Measurements from ENCODE around the gene UBXN1. TPM values are rescaled to one million over a fixed set of nuclear protein-coding genes. Genes with fewer than 3 reads are reported as not detected.

UBXN1 gene
- polyA plus RNA-seq, 1 donor (not counting 4 experiments of a cell fraction or from before 2014, with no cell fraction given): 58.5 TPM

- no peak for DNase-seq (ENCODE audit: low read depth, low spot score)
- Histone ChIP-seq H3K27me3 (ENCODE audit: control insufficient read depth, extremely low read depth, insufficient read depth, low read length) (no peaks in the 10 kb centered on the region), H2AFZ (ENCODE audit: control insufficient read depth, low read length) (no peak overlapping the region), H3K4me3 (ENCODE audit: control insufficient read depth in 2 of 3, extremely low read depth in 1 of 3, insufficient read depth in 2 of 3, low read depth in 1 of 3, low read length in 3 of 3) (no peak overlapping the region), H3K9me1 (ENCODE audit: control insufficient read depth, extremely low read depth, insufficient read depth, low read length) (no peaks in the 10 kb centered on the region), H3K27ac (ENCODE audit: control insufficient read depth, insufficient read depth, low read length) (no peak overlapping the region), H3K9ac (ENCODE audit: control insufficient read depth, extremely low read depth, insufficient read depth, low read length) (no peak overlapping the region), H3K36me3 (ENCODE audit: control insufficient read depth in 2 of 2, extremely low read depth in 1 of 2, insufficient read depth in 2 of 2, low read length in 2 of 2) (peaks cover 47 to 71% of the 10 kb centered on the region in 2 experiments), H4K20me1 (ENCODE audit: control insufficient read depth, extremely low read depth, insufficient read depth, low read length) (peaks cover 3% of the 10 kb centered on the region), H3K4me1 (ENCODE audit: control insufficient read depth, extremely low read depth, insufficient read depth, low read length) (no peaks in the 10 kb centered on the region), H3K9me3 (ENCODE audit: control insufficient read depth, low read depth, low read length) (no peaks in the 10 kb centered on the region), H3K4me2 (ENCODE audit: control insufficient read depth, extremely low read depth, insufficient read depth, low read depth, low read length) (no peak overlapping the region), H3K79me2 (ENCODE audit: control insufficient read depth, insufficient read depth, low read length) (peaks cover 1% of the 10 kb centered on the region)
- dilution Hi-C loops (cut with MboI; ENCODE audit: extremely low pct_ligation_motif_present, low sequenced_read_pairs): no loop called here
- TF ChIP-seq CTCF (optimal IDR thresholded peaks at IDR 0.05 in 1 of 3, IDR thresholded peaks at IDR 0.05 in 1 of 3, conservative IDR thresholded peaks at IDR 0.05 in 1 of 3; ENCODE audit: extremely low read depth in 1 of 3, insufficient read depth in 2 of 3, low read length in 3 of 3) (no peak), EZH2 (IDR thresholded peaks at IDR 0.05; ENCODE audit: low read length) (no peak)
- FAIRE-seq: no peak
Measured at GRCh38 chr11:62632492-62632891, 46.4 kb downstream of the UBXN1 start.

GRCh38 chr11:62627713-62628112 lies 51.2 kb downstream of the UBXN1 start:
- Histone ChIP-seq H3K9me3 (ENCODE audit: control insufficient read depth, low read depth, low read length) (no peaks in the 10 kb centered on the region), H3K79me2 (ENCODE audit: control insufficient read depth, insufficient read depth, low read length) (peaks cover 1% of the 10 kb centered on the region), H3K27me3 (ENCODE audit: control insufficient read depth, extremely low read depth, insufficient read depth, low read length) (no peaks in the 10 kb centered on the region), H3K4me2 (ENCODE audit: control insufficient read depth, extremely low read depth, insufficient read depth, low read depth, low read length) (no peak overlapping the region), H4K20me1 (ENCODE audit: control insufficient read depth, extremely low read depth, insufficient read depth, low read length) (peaks cover 3% of the 10 kb centered on the region), H3K9ac (ENCODE audit: control insufficient read depth, extremely low read depth, insufficient read depth, low read length) (no peak overlapping the region), H3K4me3 (ENCODE audit: control insufficient read depth in 2 of 3, extremely low read depth in 1 of 3, insufficient read depth in 2 of 3, low read depth in 1 of 3, low read length in 3 of 3) (no peak overlapping the region), H2AFZ (ENCODE audit: control insufficient read depth, low read length) (no peak overlapping the region), H3K27ac (ENCODE audit: control insufficient read depth, insufficient read depth, low read length) (no peak overlapping the region), H3K9me1 (ENCODE audit: control insufficient read depth, extremely low read depth, insufficient read depth, low read length) (no peaks in the 10 kb centered on the region), H3K4me1 (ENCODE audit: control insufficient read depth, extremely low read depth, insufficient read depth, low read length) (no peaks in the 10 kb centered on the region), H3K36me3 (ENCODE audit: control insufficient read depth in 2 of 2, extremely low read depth in 1 of 2, insufficient read depth in 2 of 2, low read length in 2 of 2) (peaks cover 48 to 69% of the 10 kb centered on the region in 2 experiments)
- dilution Hi-C loops (cut with MboI; ENCODE audit: extremely low pct_ligation_motif_present, low sequenced_read_pairs): no loop called here
- TF ChIP-seq CTCF (optimal IDR thresholded peaks at IDR 0.05 in 1 of 3, IDR thresholded peaks at IDR 0.05 in 1 of 3, conservative IDR thresholded peaks at IDR 0.05 in 1 of 3; ENCODE audit: extremely low read depth in 1 of 3, insufficient read depth in 2 of 3, low read length in 3 of 3) (peak in 2 of 3 experiments; percentile 25 to 40), EZH2 (IDR thresholded peaks at IDR 0.05; ENCODE audit: low read length) (no peak)
- no peak for DNase-seq (ENCODE audit: low read depth, low spot score)
- no peak for FAIRE-seq

Small RNA genes lying within 50 kb of the gene (small RNA-seq; reads per million reads assigned to genes)
- gene SNORA57 (ENCODE audit: insufficient read length in 3 of 3, low read depth in 3 of 3, low replicate concordance in 1 of 3): 0 reads per million in 3 experiments

Other genes starting within 250 kb of the UBXN1 start
- gene AHNAK, start 132.3 kb downstream of the UBXN1 start, polyA plus RNA-seq: 195 to 220 TPM (median 207 TPM) in 3 replicates
- 1,553 to 1,943 TPM (median 1,735 TPM) in 3 replicates for gene EEF1G, start 105.2 kb downstream of the UBXN1 start, polyA plus RNA-seq
- gene TUT1, start 87.5 kb downstream of the UBXN1 start, polyA plus RNA-seq: 10.1 to 12.3 TPM (median 10.5 TPM) in 3 replicates
- gene MTA2, start 77.2 kb downstream of the UBXN1 start, polyA plus RNA-seq: 29.4 to 44.3 TPM (median 39.7 TPM) in 3 replicates
- gene EML3, start 66.3 kb downstream of the UBXN1 start, polyA plus RNA-seq: 13.6 to 15.1 TPM (median 13.6 TPM) in 3 replicates
- 1.0 to 1.9 TPM (median 1.5 TPM) in 3 replicates for gene ROM1, start 65.8 kb downstream of the UBXN1 start, polyA plus RNA-seq
- 15.1 to 28.2 TPM (median 17.7 TPM) in 3 replicates for gene B3GAT3, start 57.1 kb downstream of the UBXN1 start, polyA plus RNA-seq
- 153 to 211 TPM (median 176 TPM) in 3 replicates for gene GANAB, start 32.5 kb downstream of the UBXN1 start, polyA plus RNA-seq
- gene INTS5, start 25.8 kb downstream of the UBXN1 start, polyA plus RNA-seq: 7.7 to 21.1 TPM (median 8.0 TPM) in 3 replicates
- gene C11orf98, start 13.9 kb downstream of the UBXN1 start, polyA plus RNA-seq: 58.9 to 81.5 TPM (median 76.5 TPM) in 3 replicates
- gene CSKMT, start 13.8 kb downstream of the UBXN1 start, polyA plus RNA-seq: 4.0 to 4.5 TPM (median 4.2 TPM) in 3 replicates
- gene UQCC3, start 7.4 kb downstream of the UBXN1 start, polyA plus RNA-seq: 8.3 to 11.7 TPM (median 8.6 TPM) in 3 replicates
- gene LBHD1, start 6.8 kb downstream of the UBXN1 start, polyA plus RNA-seq: 3.8 to 5.3 TPM (median 4.9 TPM) in 3 replicates
- gene LRRN4CL, start 10.5 kb upstream of the UBXN1 start, polyA plus RNA-seq: 0.08 TPM in 3 replicates
- gene BSCL2, start 28.4 kb upstream of the UBXN1 start, polyA plus RNA-seq: 21.9 to 50.5 TPM (median 38.6 TPM) in 3 replicates
- not detected in 3 replicates for gene GNG3, start 28.6 kb upstream of the UBXN1 start, polyA plus RNA-seq
- 17.2 to 29.0 TPM (median 20.3 TPM) in 3 replicates for gene HNRNPUL2, start 48.4 kb upstream of the UBXN1 start, polyA plus RNA-seq
- 14.7 to 26.1 TPM (median 23.8 TPM) in 3 replicates for gene TTC9C, start 49.4 kb upstream of the UBXN1 start, polyA plus RNA-seq
- gene ZBTB3, start 75.1 kb upstream of the UBXN1 start, polyA plus RNA-seq: 3.4 to 7.2 TPM (median 4.0 TPM) in 3 replicates
- 145 to 166 TPM (median 151 TPM) in 3 replicates for gene POLR2G, start 82.5 kb upstream of the UBXN1 start, polyA plus RNA-seq
- gene TAF6L, start 92.3 kb upstream of the UBXN1 start, polyA plus RNA-seq: 14.7 to 16.1 TPM (median 14.8 TPM) in 3 replicates
- gene TMEM179B, start 108.3 kb upstream of the UBXN1 start, polyA plus RNA-seq: 35.4 to 76.4 TPM (median 38.6 TPM) in 3 replicates
- 11.0 to 15.6 TPM (median 11.8 TPM) in 3 replicates for gene TMEM223, start 112.9 kb upstream of the UBXN1 start, polyA plus RNA-seq
- gene NXF1, start 126.4 kb upstream of the UBXN1 start, polyA plus RNA-seq: 22.8 to 51.2 TPM (median 25.3 TPM) in 3 replicates
- gene STX5, start 153.0 kb upstream of the UBXN1 start, polyA plus RNA-seq: 20.4 to 30.4 TPM (median 25.6 TPM) in 3 replicates
- not detected in 3 replicates for gene TEX54, start 153.8 kb upstream of the UBXN1 start, polyA plus RNA-seq
- 44.5 to 48.1 TPM (median 47.7 TPM) in 3 replicates for gene WDR74, start 160.5 kb upstream of the UBXN1 start, polyA plus RNA-seq
- 469 to 552 TPM (median 521 TPM) in 3 replicates for gene SLC3A2, start 201.8 kb upstream of the UBXN1 start, polyA plus RNA-seq
- not detected in 3 replicates for gene CHRM1, start 242.3 kb upstream of the UBXN1 start, polyA plus RNA-seq

Data from keratinocyte (primary cell).